IMR-90 (cell line): ENCODE measurements around the gene APLN. TPM values are rescaled to one million over a fixed set of nuclear protein-coding genes. Genes with fewer than 3 reads are reported as not detected.

ENCODE experiments used
- ATAC-seq: fragments of 200-7000 bp; cut with Tn5 transposase; 2 replicates; pipeline ENCODE4 v1.9.1; 2020; ENCODE audit warnings: low read depth, mild to moderate bottlenecking, moderate library complexity
- BruUV-seq: library from RNA; stranded (reverse); fragments of 400-500 nt; replicated peaks from 2 replicates; lab custom pipeline; 2021; lab: Mats Ljungman, UMichigan
- CTCF ChIA-PET: fragments of 300-600 bp; formaldehyde crosslinking; extraction: SDS; loops from one replicate; lab custom pipeline; 2021; ENCODE audit warnings: antibody characterized with exemption; lab: Yijun Ruan, JAX
- POLR2A ChIA-PET: fragments of 300-600 bp; sonication (Branson Sonifier 250); formaldehyde crosslinking; loops from one replicate; lab custom pipeline; 2022; ENCODE audit warnings: antibody characterized with exemption; ENCODE audit not compliant: unreplicated experiment; lab: Charles Lee
- DNase-seq: peaks from one replicate; pipeline ENCODE4 v3.0.0; 2013
- H2AFZ ChIP-seq: replicated peaks from 2 replicates; pipeline ENCODE3; 2013; ENCODE audit warnings: low read length, mild to moderate bottlenecking; ENCODE audit not compliant: poor library complexity
- H2AK5ac ChIP-seq: 2 replicates; pipeline ENCODE4 v1.6.1; 2013; ENCODE audit warnings: low read depth, low read length, inconsistent platforms
- H2AK9ac ChIP-seq: replicated peaks from 2 replicates; pipeline ENCODE3; 2013; ENCODE audit warnings: mild to moderate bottlenecking, low read depth, low read length, moderate library complexity; ENCODE audit not compliant: poor library complexity
- H2BK120ac ChIP-seq: 2 replicates; pipeline ENCODE4 v1.6.1; 2013; ENCODE audit warnings: low read depth, low read length, inconsistent platforms
- H2BK15ac ChIP-seq: 3 replicates; pipeline ENCODE4 v1.6.1; 2013; ENCODE audit warnings: low read depth, low read length, inconsistent platforms
- H2BK20ac ChIP-seq: 2 replicates; pipeline ENCODE4 v1.6.1; 2013; ENCODE audit warnings: low read depth, mild to moderate bottlenecking, inconsistent platforms, low read length, moderate library complexity
- H2BK5ac ChIP-seq: 2 replicates; pipeline ENCODE4 v1.6.1; 2013; ENCODE audit warnings: mild to moderate bottlenecking, low read depth, low read length, inconsistent platforms; ENCODE audit not compliant: poor library complexity, severe bottlenecking
- H3K14ac ChIP-seq: replicated peaks from 2 replicates; pipeline ENCODE4 v1.6.1; 2013; ENCODE audit warnings: low read depth, low read length, inconsistent platforms
- H3K18ac ChIP-seq: 2 replicates; pipeline ENCODE4 v1.6.1; 2013; ENCODE audit warnings: low read depth, low read length, control low read depth
- H3K23ac ChIP-seq: 2 replicates; pipeline ENCODE4 v1.6.1; 2013; ENCODE audit warnings: low read depth, low read length, inconsistent platforms
- H3K27ac ChIP-seq: 2 replicates; pipeline ENCODE4 v1.5.1; 2013; ENCODE audit warnings: mild to moderate bottlenecking, control low read depth, low read length; ENCODE audit not compliant: insufficient read depth
- H3K27me3 ChIP-seq: 2 replicates; pipeline ENCODE4 v1.6.1; 2013; ENCODE audit warnings: low read length; ENCODE audit not compliant: control insufficient read depth, insufficient read depth
- H3K36me3 ChIP-seq: 2 replicates; pipeline ENCODE4 v1.6.1; 2013; ENCODE audit warnings: low read length, mixed read lengths; ENCODE audit not compliant: control insufficient read depth, insufficient read depth
- H3K4ac ChIP-seq: 2 replicates; pipeline ENCODE4 v1.6.1; 2013; ENCODE audit warnings: low read depth, low read length, inconsistent platforms
- H3K4me1 ChIP-seq: 2 replicates; pipeline ENCODE4 v1.6.1; 2013; ENCODE audit warnings: low read length, mixed read lengths; ENCODE audit not compliant: control insufficient read depth, insufficient read depth
- H3K4me2 ChIP-seq: 2 replicates; pipeline ENCODE4 v1.6.1; 2013; ENCODE audit warnings: low read depth, mild to moderate bottlenecking, control low read depth, low read length, moderate library complexity
- H3K4me3 ChIP-seq: 2 replicates; pipeline ENCODE4 v1.5.1; 2013; ENCODE audit warnings: low read depth, mild to moderate bottlenecking, control low read depth, low read length, moderate library complexity; ENCODE audit not compliant: insufficient read depth
- H3K56ac ChIP-seq: 2 replicates; pipeline ENCODE4 v1.6.1; 2013; ENCODE audit warnings: low read length, inconsistent platforms; ENCODE audit not compliant: insufficient read depth; ENCODE audit errors: extremely low read depth
- H3K79me1 ChIP-seq, 2 experiments: 2 replicates each; pipeline ENCODE4 v1.6.1; 2013; ENCODE audit warnings: low read length in 2 of 2, inconsistent platforms in 1 of 2, low read depth in 1 of 2
- H3K9ac ChIP-seq: 2 replicates; pipeline ENCODE4 v1.6.1; 2013; ENCODE audit warnings: low read depth, low read length, control low read depth
- H3K9me1 ChIP-seq: 2 replicates; pipeline ENCODE4 v1.6.1; 2013; ENCODE audit warnings: low read length, inconsistent platforms; ENCODE audit not compliant: insufficient read depth
- H3K9me3 ChIP-seq: 2 replicates; pipeline ENCODE4 v1.6.1; 2013; ENCODE audit warnings: low read length; ENCODE audit not compliant: control insufficient read depth, insufficient read depth
- H4K20me1 ChIP-seq: 2 replicates; pipeline ENCODE4 v1.6.1; 2013; ENCODE audit warnings: low read length, inconsistent platforms; ENCODE audit not compliant: insufficient read depth
- H4K5ac ChIP-seq: 2 replicates; pipeline ENCODE4 v1.6.1; 2013; ENCODE audit warnings: mild to moderate bottlenecking, low read depth, low read length, control low read depth
- H4K8ac ChIP-seq, 2 experiments: 2 replicates each; pipeline ENCODE4 v1.6.1; 2013; ENCODE audit warnings: low read depth in 2 of 2, low read length in 2 of 2, control low read depth in 1 of 2, inconsistent platforms in 1 of 2
- H4K91ac ChIP-seq: 2 replicates; pipeline ENCODE4 v1.6.1; 2013; ENCODE audit warnings: low read depth, low read length, inconsistent platforms; ENCODE audit not compliant: insufficient read depth
- BHLHE40 ChIP-seq: fragments of 150-350 bp; IDR thresholded peaks from 2 replicates; pipeline ENCODE4 v1.6.1; 2016; ENCODE audit warnings: mild to moderate bottlenecking, low read depth, low read length
- CEBPB ChIP-seq: IDR thresholded peaks from 2 replicates; pipeline ENCODE4 v1.6.1; 2012; ENCODE audit warnings: low read depth, low read length, improper control_type of control experiment
- CHD1 ChIP-seq: IDR thresholded peaks from 2 replicates; pipeline ENCODE4 v1.6.1; 2012; ENCODE audit warnings: low read depth, low read length, improper control_type of control experiment
- CTCF ChIP-seq: conservative IDR thresholded peaks from 2 replicates; pipeline ENCODE4 v1.5.1; 2012; ENCODE audit warnings: mild to moderate bottlenecking, low read depth, low read length, improper control_type of control experiment
- ELK1 ChIP-seq: fragments of 150-350 bp; IDR thresholded peaks from 2 replicates; pipeline ENCODE4 v1.6.1; 2016; ENCODE audit warnings: low read depth, mild to moderate bottlenecking, low read length, moderate library complexity, borderline replicate concordance
- FOS ChIP-seq: fragments of 150-350 bp; IDR thresholded peaks from 2 replicates; pipeline ENCODE4 v1.6.1; 2016; ENCODE audit warnings: low read depth, low read length
- MAFK ChIP-seq: IDR thresholded peaks from 2 replicates; pipeline ENCODE4 v1.6.1; 2012; ENCODE audit warnings: low read depth, low read length, improper control_type of control experiment
- MAZ ChIP-seq: IDR thresholded peaks from 2 replicates; pipeline ENCODE4 v1.6.1; 2012; ENCODE audit warnings: low read depth, mild to moderate bottlenecking, low read length, improper control_type of control experiment, moderate library complexity, borderline replicate concordance
- MXI1 ChIP-seq: IDR thresholded peaks from 2 replicates; pipeline ENCODE4 v1.6.1; 2012; ENCODE audit warnings: low read depth, mild to moderate bottlenecking, low read length, moderate library complexity, borderline replicate concordance
- NFE2L2 ChIP-seq: fragments of 150-350 bp; IDR thresholded peaks from 2 replicates; pipeline ENCODE4 v1.6.1; 2016; ENCODE audit warnings: low read depth, mild to moderate bottlenecking, low read length
- POLR2A ChIP-seq: IDR thresholded peaks from 2 replicates; pipeline ENCODE4 v1.6.1; 2012; ENCODE audit warnings: mild to moderate bottlenecking, low read depth, low read length
- RAD21 ChIP-seq: IDR thresholded peaks from 2 replicates; pipeline ENCODE4 v1.6.1; 2012; ENCODE audit warnings: low read length, improper control_type of control experiment
- RCOR1 ChIP-seq: IDR thresholded peaks from 2 replicates; pipeline ENCODE4 v1.6.1; 2012; ENCODE audit warnings: mild to moderate bottlenecking, low read length, improper control_type of control experiment; ENCODE audit not compliant: insufficient replicate concordance
- RFX5 ChIP-seq: IDR thresholded peaks from 2 replicates; pipeline ENCODE4 v1.8.0; 2012; ENCODE audit warnings: low read depth, mild to moderate bottlenecking, low read length, moderate library complexity
- SMC3 ChIP-seq: fragments of 150-350 bp; IDR thresholded peaks from 2 replicates; pipeline ENCODE4 v1.6.1; 2016; ENCODE audit warnings: low read depth, mild to moderate bottlenecking, antibody characterized with exemption, low read length, moderate library complexity
- USF2 ChIP-seq: fragments of 150-350 bp; IDR thresholded peaks from 2 replicates; pipeline ENCODE4 v1.6.1; 2017; ENCODE audit warnings: mild to moderate bottlenecking, antibody characterized with exemption, low read length, low read depth
- WGBS, 2 experiments: methylation state at CpG; one replicate each; pipeline versions ENCODE4 v1.1.5 to v1.1.7; 2013; ENCODE audit warnings: missing lambda C conversion rate in 2 of 2; ENCODE audit not compliant: insufficient read length in 1 of 2; ENCODE audit errors: extremely low coverage in 2 of 2; 5-methylcytosine and 5-hydroxymethylcytosine counted together
- dilution Hi-C: fragments of 300-500 bp; cut with HindIII; formaldehyde crosslinking; loops from one replicate; pipeline ENCODE4 v1.14.3; 2018; ENCODE audit warnings: low sequenced_read_pairs; ENCODE audit not compliant: unreplicated experiment
- in situ Hi-C: fragments of 300-500 bp; cut with MboI; formaldehyde crosslinking; loops from 3 replicates; pipeline ENCODE4 v1.14.3; 2019; ENCODE audit warnings: low sequenced_read_pairs, inconsistent platforms, mixed read lengths
- intact Hi-C: fragments of 100-400 bp; cut with micrococcal nuclease; formaldehyde crosslinking; loops from 2 replicates; pipeline ENCODE4 v1.10.0; 2022
- polyA plus RNA-seq, 3 experiments: library from polyadenylated mRNA; depleted of rRNA; stranded (reverse); fragments of >200 nt; gene quantifications; 2 replicates each; pipeline ENCODE4 v1.2.3, GENCODE V29; 2012; ENCODE audit warnings: low replicate concordance in 1 of 3
- total RNA-seq: library from RNA; depleted of rRNA; stranded (reverse); fragments of >200 nt; gene quantifications from 2 replicates; pipeline ENCODE4 v1.2.3, GENCODE V29; 2012

Gene APLN
- total and polyA plus RNA-seq, 2 of the 4 experiments (the other 2 are of a cell fraction) = 0.18 to 0.72 TPM

- intact Hi-C loops = no loop called here
Measured at GRCh38 chrX:129701624-129702069, 46.9 kb upstream of the APLN start.

More at GRCh38 chrX:129701624-129702069, 46.9 kb upstream of the APLN start:
- Histone ChIP-seq H3K36me3 (no peaks in the 10 kb centered on the region), H3K27me3 (peaks cover 28% of the 10 kb centered on the region; the same call in 1 of the 2 replicates), H3K4me1 (no peaks in the 10 kb centered on the region), H4K5ac (no peak overlapping the region), H4K8ac (no peak overlapping the region), H3K9me3 (no peaks in the 10 kb centered on the region; the same call in 1 of the 2 replicates), H3K18ac (no peak overlapping the region), H2AK5ac (no peak overlapping the region), H3K14ac (no peak overlapping the region), H3K9ac (no peak overlapping the region), H3K9me1 (peaks cover 4% of the 10 kb centered on the region; the same call in 1 of the 2 replicates), H2AK9ac (peak overlapping the region; percentile 3), H2BK120ac (no peak overlapping the region), H4K20me1 (no peaks in the 10 kb centered on the region), H2BK15ac (no peak overlapping the region), H3K56ac (no peak overlapping the region), H2BK20ac (no peak overlapping the region), H3K4ac (no peak overlapping the region), H3K27ac (no peak overlapping the region), H2BK5ac (no peak overlapping the region), H4K91ac (no peak overlapping the region), H3K23ac (no peak overlapping the region), H3K79me1 (no peaks in the 10 kb centered on the region), H3K4me3 (no peak overlapping the region), H2AFZ (no peak overlapping the region), H3K4me2 (no peak overlapping the region)
- peak; percentile 31 for DNase-seq
- ChIA-PET CTCF (interaction anchor here (0.7 to 1.2 kb wide), 3 partner anchors 22 to 74 kb away, joined by 3 to 4 read pairs (median 3); no protein-coding TSS in a partner anchor), POLR2A (no interaction called here)
- peak; percentile 40; the same call in 1 of the 2 replicates for ATAC-seq
- no peak for TF ChIP-seq BHLHE40
- TF ChIP-seq CHD1 = no peak
- TF ChIP-seq CTCF = no peak
- TF ChIP-seq SMC3 = no peak
- TF ChIP-seq CEBPB = no peak
- no peak for TF ChIP-seq NFE2L2
- no peak for TF ChIP-seq POLR2A
- no peak for TF ChIP-seq RAD21
- no peak for TF ChIP-seq RFX5
- no peak for TF ChIP-seq MAFK
- TF ChIP-seq USF2 = no peak
- TF ChIP-seq MXI1 = no peak
- TF ChIP-seq RCOR1 = no peak
- TF ChIP-seq ELK1 = no peak
- no peak for TF ChIP-seq FOS
- no peak for TF ChIP-seq MAZ
- BruUV-seq = no TSS peak
- dilution Hi-C loops (no loop called here), in situ Hi-C loops (no loop called here)
- 30% methylated on average over 2 of the region's 8 CpGs; no CpG with 5 or more reads in 1 of the 2 experiments for WGBS, 2 experiments
